CD4-positive, alpha-beta T cell treated with Interferon gamma for 1 hour (primary cell): Measurements from ENCODE around the gene HDHD3.
"Not testable (repeated sequence)": the region's sequence is repeated elsewhere in the genome, so short reads cannot be mapped to it uniquely, and the experiment has no call there.

Experiments
- DNase-seq: peaks from one replicate; pipeline ENCODE4 v3.0.0-alpha.2; 2020

HDHD3 gene

DNA sequence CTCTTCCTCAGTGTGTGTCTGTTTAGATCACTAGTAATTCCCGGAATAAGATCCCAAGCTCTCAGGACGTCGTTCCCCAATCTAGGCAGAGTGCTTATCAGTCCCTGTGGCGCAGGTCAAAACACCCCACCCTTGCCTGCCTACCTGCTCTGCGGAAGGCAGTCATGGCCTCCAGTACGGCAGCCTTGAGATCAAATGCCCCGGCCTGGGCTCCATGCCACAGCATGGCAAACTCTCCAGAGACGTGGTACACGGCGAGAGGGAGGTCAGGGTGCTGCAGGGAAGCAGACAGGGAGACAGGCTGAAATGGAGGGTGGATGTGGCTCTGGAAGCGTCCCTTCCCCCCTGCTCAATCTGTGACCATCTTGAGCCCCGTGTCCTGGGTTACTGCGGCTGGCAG lies 12.0 kb upstream of the HDHD3 start:
- no peak for DNase-seq

DNA sequence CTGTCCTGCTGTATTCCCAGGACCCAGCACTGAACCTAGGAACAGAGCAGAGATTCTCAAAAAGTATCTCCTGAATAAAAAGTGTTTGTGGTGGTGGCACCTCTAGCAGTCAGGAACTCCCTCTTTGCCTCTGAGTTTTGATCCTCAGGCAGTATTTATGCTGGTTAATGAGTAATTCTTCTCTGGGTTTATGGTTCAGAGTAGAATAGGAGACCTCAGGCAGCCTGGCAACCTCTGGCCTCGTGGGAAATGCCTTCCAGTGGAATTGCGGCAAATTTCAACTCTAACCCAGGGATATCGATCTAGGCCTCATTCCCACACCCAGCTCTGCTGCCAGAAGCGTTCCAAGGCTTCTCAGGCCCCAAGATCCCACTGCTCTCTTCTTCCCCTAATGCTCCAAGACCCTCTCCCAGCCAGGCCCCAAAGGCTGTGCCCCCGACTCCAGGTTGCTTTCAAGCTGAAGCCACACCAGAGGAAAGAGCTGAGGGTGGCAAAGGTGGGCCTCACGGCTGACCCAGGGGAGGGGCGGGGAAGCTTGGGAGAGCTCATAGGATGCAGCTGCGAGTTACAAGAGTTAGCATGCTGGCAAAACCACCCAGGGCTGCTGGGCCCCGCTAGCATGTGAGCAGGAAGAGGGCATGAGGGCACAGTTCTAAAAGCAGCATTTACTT lies 10.9 kb upstream of the HDHD3 start:
- DNase-seq = no peak

DNA sequence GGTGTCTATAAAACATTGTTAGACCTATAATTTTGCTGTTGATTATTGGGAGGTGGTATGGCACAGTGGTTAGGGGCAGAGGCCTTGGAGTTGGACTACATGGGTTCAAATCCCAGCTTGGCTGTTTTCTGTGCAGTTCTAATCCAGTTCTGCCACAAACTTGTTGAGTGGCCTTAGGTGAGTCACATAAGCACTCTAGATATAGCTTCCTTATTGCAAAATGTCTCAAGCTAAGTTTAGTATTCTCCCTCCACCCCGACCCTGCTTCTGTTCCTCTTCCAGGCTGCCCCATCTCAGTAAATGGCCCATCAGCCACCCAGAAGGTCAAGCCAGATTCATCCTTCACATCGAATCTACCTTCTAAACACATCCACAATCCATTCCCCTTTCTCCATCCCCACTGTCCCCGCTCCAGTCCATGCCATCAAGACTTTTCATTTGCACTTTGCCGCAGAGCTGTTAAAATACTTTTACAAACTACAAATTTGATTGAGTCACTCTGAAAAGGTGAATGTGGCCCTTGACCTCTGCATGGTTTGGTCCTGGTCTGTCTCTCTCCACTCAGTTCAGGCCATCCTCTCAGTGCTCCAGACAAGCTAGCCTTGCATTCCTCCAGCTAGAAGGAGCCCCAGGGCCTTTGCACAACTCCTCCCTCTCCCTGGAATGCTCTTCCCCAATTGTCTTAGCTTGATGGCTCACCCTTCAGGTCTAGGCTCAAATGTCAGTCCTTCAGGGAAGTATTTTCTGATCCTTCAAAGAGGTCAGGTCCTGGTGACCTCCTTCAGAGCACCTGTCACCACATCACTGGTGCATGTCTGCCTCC lies 10.0 kb upstream of the HDHD3 start:
- no peak for DNase-seq

DNA sequence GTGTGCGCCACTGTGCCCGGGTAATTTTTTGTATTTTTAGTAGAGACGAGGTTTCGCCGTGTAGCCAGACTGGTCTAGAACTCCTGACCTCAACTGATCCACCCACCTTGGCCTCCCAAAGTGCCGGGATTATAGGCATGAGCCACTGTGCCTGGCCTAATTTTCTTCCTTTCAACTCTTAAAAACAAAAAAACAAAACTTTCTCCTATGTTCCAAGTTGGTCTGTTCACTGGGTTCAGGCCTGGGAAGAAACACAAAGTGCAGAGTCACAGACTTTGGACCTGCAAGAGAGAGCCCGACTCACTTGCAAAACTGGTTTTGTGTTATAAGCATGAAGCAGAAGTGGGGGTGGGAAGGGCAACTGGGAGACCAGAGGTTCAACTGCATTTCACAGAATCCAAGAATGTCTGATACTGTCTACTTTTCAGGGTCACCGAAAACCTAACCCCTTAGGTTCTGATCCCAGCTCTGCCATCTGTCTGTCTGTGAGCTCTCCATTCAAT lies 5.2 kb upstream of the HDHD3 start:
- DNase-seq = no peak

DNA sequence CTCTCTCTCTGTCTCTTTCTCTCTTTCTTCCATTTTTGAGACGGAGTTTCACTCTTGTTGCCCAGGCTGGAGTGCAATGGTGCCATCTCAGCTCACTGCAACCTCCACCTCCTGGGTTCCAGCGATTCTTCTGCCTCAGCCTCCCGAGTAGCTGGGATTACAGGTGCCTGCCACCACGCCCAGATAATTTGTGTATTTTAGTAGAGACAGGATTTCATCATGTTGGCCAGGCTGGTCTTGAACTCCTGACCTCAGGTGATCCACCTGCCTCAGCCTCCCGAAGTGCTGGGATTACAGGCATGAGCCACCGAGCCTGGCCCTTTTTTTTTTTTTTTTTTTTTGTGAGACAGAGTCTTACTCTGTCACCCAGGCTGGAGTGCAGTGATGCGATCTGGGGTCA lies 4.7 kb upstream of the HDHD3 start:
- DNase-seq = not testable (repeated sequence)

DNA sequence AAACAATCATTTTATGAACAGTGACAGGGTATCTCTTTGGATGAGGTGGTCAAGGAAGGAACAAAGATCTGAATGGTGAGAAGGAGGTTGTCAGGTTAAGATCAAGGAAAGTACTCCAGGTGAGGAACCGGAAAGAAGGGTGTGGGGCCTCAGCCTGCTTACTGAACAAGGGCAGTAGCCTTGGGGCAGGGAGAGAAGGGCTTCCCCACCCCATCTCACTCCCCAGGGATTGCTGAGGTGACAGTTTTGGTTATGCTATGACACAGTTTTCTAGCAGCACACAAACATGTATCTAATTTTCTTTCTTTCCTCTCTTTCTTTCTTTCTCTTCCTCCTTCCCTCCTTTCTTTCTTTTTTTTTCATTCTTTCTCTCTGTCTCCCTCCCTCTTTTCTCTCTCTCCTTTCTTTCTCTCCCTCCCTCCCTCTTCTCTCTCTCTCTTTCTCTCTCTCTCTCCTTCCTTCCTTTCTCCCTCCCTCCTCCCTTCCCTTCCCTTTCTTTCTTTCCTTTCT lies 4.1 kb upstream of the HDHD3 start:
- DNase-seq = no peak

DNA sequence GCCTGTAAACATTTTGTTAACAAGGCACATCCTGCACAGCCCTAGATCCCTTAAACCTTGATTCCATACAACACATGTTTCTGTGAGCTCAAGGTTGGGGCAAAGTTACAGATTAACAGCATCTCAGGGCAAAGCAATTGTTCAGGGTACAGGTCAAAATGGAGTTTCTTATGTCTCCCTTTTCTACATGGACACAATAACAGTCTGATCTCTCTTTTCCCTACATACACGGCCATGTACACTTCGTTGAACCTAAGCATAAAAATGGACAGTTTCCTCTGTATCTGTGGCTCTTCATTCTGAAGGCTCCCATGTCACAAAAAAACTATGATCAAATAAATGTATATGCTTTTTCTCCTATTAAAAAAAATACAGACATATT lies 3.0 kb upstream of the HDHD3 start:
- not testable (repeated sequence) for DNase-seq

DNA sequence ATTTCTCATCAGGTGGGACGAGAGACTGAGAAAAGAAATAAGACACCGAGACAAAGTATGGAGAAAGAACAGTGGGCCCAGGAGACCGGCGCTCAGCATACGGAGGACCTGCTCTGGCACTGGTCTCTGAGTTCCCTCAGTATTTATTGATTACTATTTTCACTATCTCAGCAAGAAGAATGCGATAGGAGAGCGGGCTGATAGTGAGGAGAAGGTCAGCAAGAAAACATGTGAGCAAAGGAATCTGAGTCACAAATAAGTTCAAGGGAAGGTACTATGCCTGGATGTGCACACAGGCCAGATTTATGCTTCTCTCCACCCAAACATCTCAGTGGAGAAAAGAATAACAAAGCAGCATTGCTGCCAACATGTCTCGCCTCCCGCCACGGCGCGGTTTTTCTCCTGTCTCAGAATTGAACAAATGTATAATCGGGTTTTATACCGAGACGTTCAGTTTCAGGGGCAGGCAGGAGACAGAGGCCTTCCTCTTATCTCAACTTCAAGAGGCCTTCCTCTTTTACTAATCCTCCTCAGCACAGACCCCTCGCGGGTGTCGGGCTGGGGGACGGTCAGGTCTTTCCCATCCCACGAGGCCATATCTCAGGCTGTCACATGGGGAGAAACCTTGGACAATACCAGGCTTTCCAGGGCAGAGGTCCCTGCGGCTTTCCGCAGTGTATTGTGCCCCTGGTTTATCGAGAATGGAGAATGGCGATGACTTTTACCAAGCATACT lies 2.5 kb upstream of the HDHD3 start:
- not testable (repeated sequence) for DNase-seq

DNA sequence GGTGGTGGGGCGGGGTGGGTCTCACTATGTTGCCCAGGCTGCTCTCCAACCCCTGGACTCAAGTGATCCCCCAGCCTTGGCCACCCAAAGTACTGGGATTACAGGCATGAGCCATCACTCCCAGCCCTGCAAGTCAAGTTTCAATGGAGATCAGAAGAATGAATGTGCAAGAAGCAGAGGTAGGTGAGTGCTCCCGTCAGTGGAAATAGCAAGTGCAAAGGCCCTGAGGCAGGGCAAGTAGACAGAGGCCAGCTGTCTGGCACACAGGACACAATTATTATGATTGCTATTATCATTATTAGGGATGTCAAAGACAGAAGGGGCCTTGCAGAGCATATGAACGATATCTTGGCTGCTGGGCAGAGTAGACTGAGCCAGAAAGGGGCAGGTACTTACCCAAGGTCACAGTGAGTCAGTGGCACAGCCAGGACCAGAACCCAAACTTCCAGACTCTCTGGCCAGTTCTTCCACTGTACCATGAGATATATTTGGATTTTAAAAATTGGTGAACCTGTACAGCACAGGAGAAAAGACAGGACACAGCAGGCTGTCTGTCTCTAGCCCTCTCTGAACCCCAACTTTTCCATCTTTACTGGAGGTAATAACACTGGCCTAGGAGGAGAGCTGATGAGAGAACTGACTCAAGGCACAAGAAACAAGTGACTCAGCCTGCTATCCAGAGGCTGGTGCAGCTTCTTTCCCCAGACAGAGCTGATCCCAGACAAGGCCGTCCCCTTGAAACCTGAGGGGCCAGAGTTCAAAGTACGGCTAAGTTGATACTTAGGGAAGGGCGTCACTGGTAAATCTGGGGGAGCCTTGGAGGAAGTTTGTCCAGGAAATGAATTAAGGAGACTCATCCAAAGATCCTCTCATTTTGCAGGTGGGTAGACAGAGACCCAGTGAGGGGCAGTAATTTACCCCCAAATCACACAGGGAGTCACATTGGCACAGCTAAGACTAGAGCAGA lies 1.4 kb downstream of the HDHD3 start:
- DNase-seq = no peak

DNA sequence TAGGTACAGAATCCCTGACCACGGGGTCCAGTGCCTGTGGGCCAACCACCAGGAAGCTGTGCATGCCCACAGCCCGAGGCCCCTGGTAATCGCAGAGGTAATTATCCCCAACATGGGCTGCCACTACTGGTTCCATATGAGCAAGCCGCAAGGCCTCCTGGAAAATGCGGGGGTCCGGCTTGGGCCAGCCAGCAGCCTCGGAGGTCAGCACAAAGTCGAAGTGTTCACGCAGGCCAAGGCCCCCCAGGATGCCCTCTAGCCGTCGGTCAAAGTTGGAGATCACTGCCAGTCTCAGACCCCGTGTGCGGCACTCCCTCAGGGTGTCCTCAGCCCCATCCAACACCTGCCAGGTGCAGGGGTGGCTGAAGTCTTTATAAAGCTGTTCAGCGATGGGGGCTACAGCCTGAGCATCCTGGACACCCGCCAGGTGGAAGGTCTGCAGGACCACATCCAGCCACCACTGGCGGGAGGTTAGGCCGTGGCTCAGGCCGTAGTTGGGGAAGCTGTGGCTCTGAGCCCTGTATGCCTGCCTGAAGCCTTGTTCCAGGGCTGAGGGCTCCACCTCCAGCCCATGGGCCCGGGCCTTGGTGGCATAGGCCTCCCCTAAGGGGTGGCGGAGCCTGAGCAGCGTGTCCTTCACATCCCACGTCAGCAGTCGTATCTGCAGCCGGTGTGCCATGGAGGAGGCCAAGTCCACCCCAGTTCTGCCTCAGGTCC lies 3.0 kb downstream of the HDHD3 start:
- no peak for DNase-seq

DNA sequence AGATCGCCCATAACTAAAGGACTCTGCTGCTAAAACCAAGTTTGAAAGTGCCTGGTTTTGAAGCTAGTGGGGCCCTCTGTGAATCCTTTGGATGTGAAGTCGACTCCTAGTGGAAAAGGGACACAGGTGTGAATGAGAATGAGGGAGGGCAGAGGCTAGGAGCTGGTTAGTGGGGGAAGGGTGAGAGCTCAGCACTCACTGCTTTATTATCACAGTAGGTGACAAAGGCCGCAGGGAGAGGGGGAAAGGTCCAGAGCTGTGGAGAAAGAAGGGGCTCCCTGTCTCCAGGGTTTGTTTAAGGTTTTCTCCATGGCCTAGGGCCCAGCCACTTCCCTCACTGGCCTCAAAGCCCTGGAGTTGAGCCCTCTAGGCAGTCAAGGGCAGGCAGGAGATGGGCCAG lies 3.5 kb downstream of the HDHD3 start:
- no peak for DNase-seq

DNA sequence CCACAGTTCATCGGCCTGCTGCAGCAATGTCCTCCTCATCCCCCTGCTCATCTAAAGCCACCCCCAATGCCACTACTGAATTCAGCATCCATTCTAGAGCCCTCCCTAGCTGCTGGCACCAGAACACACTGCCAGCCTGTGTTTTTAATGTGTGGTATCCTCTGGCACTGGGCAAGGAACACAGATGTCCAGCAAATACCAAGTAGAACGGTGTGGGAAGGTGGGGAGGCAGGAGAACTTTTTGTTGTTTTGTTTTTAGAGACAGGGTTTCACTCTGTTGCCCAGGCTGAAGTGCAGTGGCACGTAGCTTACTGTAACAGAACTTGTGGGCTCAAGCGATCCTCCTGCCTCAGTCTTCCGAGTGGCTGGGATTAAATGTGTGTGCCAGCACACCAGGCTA lies 4.7 kb downstream of the HDHD3 start:
- DNase-seq = no peak

DNA sequence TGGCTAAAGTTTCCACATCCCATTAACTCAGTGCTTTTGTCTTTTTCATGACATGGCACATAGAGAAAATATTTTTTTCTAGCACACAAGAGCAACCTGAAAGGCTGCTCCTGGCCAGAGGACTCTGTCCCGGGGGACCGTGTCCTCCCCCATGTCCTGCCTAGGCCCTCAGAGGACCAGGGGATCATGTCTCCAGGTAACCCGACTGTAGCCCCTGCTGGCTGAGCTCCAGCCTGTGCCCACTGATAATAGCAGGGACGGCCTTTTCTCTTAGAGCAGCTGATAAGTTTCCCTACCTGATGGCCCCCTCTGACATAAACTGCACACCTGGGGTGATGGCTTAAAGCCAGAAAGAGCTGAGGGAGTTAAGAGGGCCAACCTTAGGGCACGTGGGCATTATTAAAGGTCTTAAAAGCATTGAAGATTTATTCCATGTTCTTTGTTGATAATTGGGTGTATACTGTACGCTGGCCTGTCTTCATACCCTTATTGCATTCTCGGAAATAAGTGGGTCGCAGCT lies 5.9 kb downstream of the HDHD3 start:
- no peak for DNase-seq

DNA sequence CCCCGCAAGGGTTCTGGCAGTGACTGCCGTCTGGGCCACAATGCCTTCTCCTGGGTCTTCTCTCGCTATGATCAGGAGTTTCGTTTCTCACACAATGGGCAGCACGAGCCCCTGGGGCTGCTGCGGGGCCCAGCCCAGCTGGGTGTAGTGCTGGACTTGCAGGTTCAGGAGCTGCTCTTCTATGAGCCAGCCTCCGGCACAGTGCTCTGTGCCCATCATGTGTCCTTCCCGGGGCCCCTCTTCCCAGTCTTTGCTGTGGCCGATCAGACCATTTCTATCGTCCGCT lies 7.0 kb downstream of the HDHD3 start:
- no peak for DNase-seq

DNA sequence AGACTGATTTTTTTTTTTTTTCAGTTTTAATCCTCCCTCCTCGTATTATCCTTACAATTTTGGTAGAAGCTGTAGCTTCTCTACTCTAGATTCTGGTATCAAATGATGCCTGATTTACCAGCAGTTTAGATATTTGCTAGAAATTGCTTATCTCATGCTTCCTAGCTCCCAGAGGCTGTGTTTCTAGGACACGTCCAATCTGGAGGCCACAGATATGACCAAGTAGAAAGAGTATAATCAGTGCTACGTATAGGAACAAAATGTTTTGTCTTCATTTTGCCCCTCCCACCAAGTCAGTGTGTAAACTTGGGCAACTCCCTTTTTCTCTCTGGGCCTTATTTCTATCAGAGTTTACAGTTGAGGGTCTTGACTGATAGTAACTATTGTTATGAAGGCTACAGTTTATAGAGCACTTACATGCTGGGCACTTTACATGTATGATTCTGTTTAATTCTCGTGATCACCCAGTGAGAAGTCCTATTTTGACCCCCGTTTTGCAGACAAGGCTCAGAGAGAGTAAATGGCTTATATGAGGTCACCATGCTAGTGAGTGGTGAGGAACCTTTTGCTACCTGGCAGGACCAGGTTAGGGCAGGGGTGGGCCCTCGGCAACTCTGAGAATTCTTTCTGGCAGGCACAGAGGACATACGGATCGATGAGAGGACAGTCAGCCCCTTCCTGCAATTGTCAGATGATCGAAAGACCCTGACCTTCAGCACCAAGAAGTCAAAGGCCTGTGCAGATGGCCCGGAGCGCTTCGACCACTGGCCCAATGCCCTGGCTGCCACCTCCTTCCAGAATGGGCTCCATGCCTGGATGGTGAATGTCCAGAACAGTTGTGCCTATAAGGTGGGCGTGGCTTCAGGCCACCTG lies 7.6 kb downstream of the HDHD3 start:
- DNase-seq = no peak

DNA sequence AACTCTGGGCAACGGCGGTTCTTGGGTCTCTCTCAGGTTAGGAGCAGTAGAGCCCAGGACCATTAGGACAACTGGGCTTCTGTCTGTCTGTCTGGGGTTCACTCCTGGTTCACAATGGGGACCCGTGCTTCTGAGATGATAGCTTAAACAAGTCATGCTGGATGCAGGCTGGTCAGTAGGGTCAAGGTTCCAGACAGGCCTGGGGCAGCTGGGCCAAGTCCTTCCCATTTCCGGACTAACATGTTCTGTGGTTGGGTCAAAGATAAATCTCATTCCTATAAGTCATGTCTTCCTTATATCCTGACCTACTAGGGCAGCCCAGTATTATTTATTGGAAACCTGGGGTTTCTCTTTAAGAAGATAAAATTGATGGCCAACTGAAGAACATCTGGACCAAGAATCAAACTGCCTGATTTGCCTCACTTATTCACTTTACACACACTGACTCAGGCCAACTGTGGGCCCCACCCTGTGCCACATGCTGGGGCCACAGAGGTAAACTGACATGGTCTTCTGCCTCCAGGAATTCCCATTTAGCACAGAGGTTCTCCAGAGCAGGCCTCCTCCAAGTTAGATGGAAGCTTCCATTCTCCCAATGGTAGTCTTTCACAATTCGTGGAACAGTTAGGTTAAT lies 8.3 kb downstream of the HDHD3 start:
- no peak for DNase-seq

DNA sequence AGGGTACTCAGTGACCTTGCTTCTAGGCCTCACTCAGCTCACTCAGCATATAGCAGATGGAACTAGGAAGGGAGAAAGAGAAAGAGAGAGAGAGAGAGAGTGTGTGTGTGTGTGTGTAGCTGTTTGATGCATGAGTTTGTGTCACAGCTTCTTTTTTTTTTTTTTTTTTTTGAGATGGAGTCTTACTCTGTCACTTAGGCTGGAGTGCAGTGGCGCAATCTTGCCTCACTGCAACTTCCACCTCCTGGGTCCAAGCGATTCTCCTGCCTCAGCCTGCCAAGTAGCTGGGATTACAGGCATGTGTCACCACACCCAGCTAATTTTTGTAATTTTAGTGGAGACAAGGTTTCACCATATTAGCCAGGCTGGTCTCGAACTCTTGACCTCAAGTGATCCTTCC lies 11.1 kb downstream of the HDHD3 start:
- DNase-seq = not testable (repeated sequence)

DNA sequence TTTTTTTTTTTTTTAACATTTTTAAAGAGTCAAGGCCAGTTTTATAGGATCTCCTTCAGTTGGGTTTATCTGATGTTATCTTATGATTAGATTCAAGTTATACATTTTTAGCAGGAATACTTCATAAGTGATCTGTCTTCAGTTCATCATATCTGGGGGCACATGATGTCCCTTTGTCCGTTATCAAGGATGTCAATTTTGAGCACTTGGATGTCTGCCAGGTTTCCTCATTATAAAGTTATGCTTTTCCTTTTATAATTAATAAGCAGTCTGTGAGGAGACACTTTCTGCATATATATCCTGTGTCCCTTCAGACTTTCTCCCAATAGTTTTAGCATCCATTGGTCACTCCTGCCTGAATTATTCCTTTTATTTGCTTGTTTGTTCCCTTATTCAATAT lies 11.8 kb downstream of the HDHD3 start:
- no peak for DNase-seq

DNA sequence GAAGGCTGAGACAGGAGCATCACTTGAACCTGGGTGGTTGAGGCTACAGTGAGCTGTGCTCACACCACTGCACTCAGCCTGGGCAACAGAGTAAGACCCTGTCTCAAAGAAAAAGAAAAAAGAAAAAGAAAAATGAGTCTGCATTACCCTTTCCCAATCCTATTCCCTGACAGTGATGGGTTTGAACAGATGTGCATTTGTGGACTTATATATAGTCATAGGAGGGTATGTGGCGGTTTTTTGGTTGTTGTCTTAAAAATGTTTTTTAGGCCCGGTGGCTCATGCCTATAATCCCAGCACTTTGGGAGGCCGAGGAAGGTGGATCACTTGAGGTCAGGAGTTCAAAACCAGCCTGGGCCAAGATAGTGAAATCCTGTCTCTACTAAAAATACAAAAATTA lies 13.4 kb downstream of the HDHD3 start:
- DNase-seq = no peak
